GM10248 (cell line): ENCODE data around the gene HIRA.

Experiments used
- CTCF ChIA-PET: fragments of 300-600 bp; sonication (Branson Sonifier 250); formaldehyde crosslinking; extraction: SDS; loops from one replicate; lab custom pipeline; 2021; ENCODE audit warnings: antibody characterized with exemption; lab: Yijun Ruan, JAX
- POLR2A ChIA-PET: fragments of 350-650 bp; sonication (Branson Sonifier 250); formaldehyde crosslinking; extraction: SDS; loops from one replicate; lab custom pipeline; 2020; ENCODE audit warnings: antibody characterized with exemption; lab: Yijun Ruan, JAX
- DNase-seq: peaks from one replicate; pipeline ENCODE4 v3.0.0; 2012; ENCODE audit errors: extremely low spot score
- CTCF ChIP-seq: IDR thresholded peaks from 2 replicates; pipeline ENCODE4 v1.5.1; 2012; ENCODE audit warnings: mild to moderate bottlenecking, low read depth; ENCODE audit errors: extremely low read depth, missing control alignments, control extremely low read depth

The HIRA gene

GRCh38 chr22:19464546-19464945, 33.0 kb upstream of the HIRA start:
- ChIA-PET CTCF (interaction anchor here (0.8 to 3.8 kb wide), 5 partner anchors 9 to 167 kb away, joined by 3 to 15 read pairs (median 5); no protein-coding TSS in a partner anchor), POLR2A (no interaction called here)
- no peak for TF ChIP-seq CTCF
- DNase-seq = no peak

GRCh38 chr22:19463491-19464469, 32.2 kb upstream of the HIRA start:
- DNase-seq = no peak
- ChIA-PET POLR2A (no interaction called here), CTCF (interaction anchor here (0.8 to 3.8 kb wide), 6 partner anchors 10 to 168 kb away, joined by 3 to 15 read pairs (median 4); no protein-coding TSS in a partner anchor)
- no peak for TF ChIP-seq CTCF

GRCh38 chr22:19463008-19463407, 31.5 kb upstream of the HIRA start:
- DNase-seq = no peak
- TF ChIP-seq CTCF = no peak
- ChIA-PET CTCF (interaction anchor here (1.3 to 3.8 kb wide), 4 partner anchors 9 to 20 kb away, joined by 4 to 15 read pairs (median 8); no protein-coding TSS in a partner anchor), POLR2A (no interaction called here)

- POLR2A ChIA-PET = no interaction called here
- DNase-seq = no peak
- CTCF ChIA-PET = interaction anchor here (1.1 to 3.8 kb wide), 2 partner anchors 12 to 37 kb away, joined by 3 to 15 read pairs; no protein-coding TSS in a partner anchor
- TF ChIP-seq CTCF = no peak
Observed at GRCh38 chr22:19461506-19461905, 30.0 kb upstream of the HIRA start.

- ChIA-PET CTCF (interaction anchor here (0.8 kb wide), 1 partner anchor 17 kb away, joined by 3 read pairs; no protein-coding TSS in a partner anchor), POLR2A (no interaction called here)
- no peak for DNase-seq
- no peak for TF ChIP-seq CTCF
Observed at GRCh38 chr22:19460036-19460435, 28.5 kb upstream of the HIRA start.

- TF ChIP-seq CTCF = no peak
- DNase-seq = no peak
- CTCF ChIA-PET = interaction anchor here (1.0 to 1.8 kb wide), 4 partner anchors 16 to 172 kb away, joined by 3 to 6 read pairs (median 4); no protein-coding TSS in a partner anchor
- POLR2A ChIA-PET = interaction anchor here (1.6 kb wide), 1 partner anchor 15 kb away, joined by 4 read pairs; no protein-coding TSS in a partner anchor
Observed at GRCh38 chr22:19457828-19458428, 26.4 kb upstream of the HIRA start.
